Neural cell (in vitro differentiated cells): ENCODE measurements around the gene PRKAR1B. TPM values are rescaled to one million over a fixed set of nuclear protein-coding genes. Genes with fewer than 3 reads are reported as not detected.

Experiments used
- H2AFZ ChIP-seq: fragments of 200-600, 300-800 bp; sonication (generic), shearing (Covaris generic); 2 replicates; pipeline ENCODE4 v1.6.0; 2014; ENCODE audit warnings: low read depth, mild to moderate bottlenecking, antibody characterized with exemption, low read length, moderate library complexity
- H3F3A ChIP-seq: fragments of 200-600 bp; shearing (Covaris generic); 2 replicates; pipeline ENCODE4 v1.6.1; 2016; ENCODE audit warnings: mild to moderate bottlenecking, moderate library complexity, mixed read lengths, antibody characterized with exemption, low read length; ENCODE audit not compliant: insufficient read depth, poor library complexity, severe bottlenecking
- H3K27ac ChIP-seq: fragments of 200-600, 300-800 bp; sonication (generic), shearing (Covaris generic); 2 replicates; pipeline ENCODE4 v1.5.1; 2014; ENCODE audit warnings: mild to moderate bottlenecking, low read length, moderate library complexity
- H3K27me3 ChIP-seq: fragments of 300-800, 200-600 bp; sonication (generic), shearing (Covaris generic); 2 replicates; pipeline ENCODE4 v1.6.0; 2014; ENCODE audit warnings: mild to moderate bottlenecking, low read depth, low read length, moderate library complexity; ENCODE audit not compliant: insufficient read depth
- H3K36me3 ChIP-seq: fragments of 300-800, 200-600 bp; sonication (generic), shearing (Covaris generic); 2 replicates; pipeline ENCODE4 v1.5.1; 2014; ENCODE audit warnings: mild to moderate bottlenecking, antibody characterized with exemption, low read length, moderate library complexity; ENCODE audit not compliant: insufficient read depth
- H3K4me2 ChIP-seq: fragments of 300-800, 200-600 bp; sonication (generic), shearing (Covaris generic); 2 replicates; pipeline ENCODE4 v1.6.0; 2014; ENCODE audit warnings: mild to moderate bottlenecking, low read length
- H3K4me3 ChIP-seq: fragments of 300-800, 200-600 bp; sonication (generic), shearing (Covaris generic); 2 replicates; pipeline ENCODE4 v1.5.1; 2014; ENCODE audit warnings: mild to moderate bottlenecking, low read length, moderate library complexity
- H3K79me2 ChIP-seq: fragments of 200-600 bp; shearing (Covaris generic); replicated peaks from 2 replicates; pipeline ENCODE4 v1.6.0; 2014; ENCODE audit warnings: mild to moderate bottlenecking, low read length, moderate library complexity; ENCODE audit not compliant: insufficient read depth
- H3K9ac ChIP-seq: fragments of 300-800, 200-600 bp; sonication (generic), shearing (Covaris generic); 2 replicates; pipeline ENCODE4 v1.6.1; 2016; ENCODE audit warnings: mild to moderate bottlenecking, low read length, mixed read lengths
- H3K9me2 ChIP-seq: fragments of 200-600 bp; shearing (Covaris generic); 2 replicates; pipeline ENCODE4 v1.6.1; 2016; ENCODE audit warnings: mild to moderate bottlenecking, low read length, mixed read lengths; ENCODE audit not compliant: insufficient read depth
- H3K9me3 ChIP-seq: fragments of 200-600, 300-800 bp; sonication (generic), shearing (Covaris generic); 2 replicates; pipeline ENCODE4 v1.6.1; 2016; ENCODE audit warnings: mild to moderate bottlenecking, mixed run types, low read length, moderate library complexity, mixed read lengths
- H4K20me1 ChIP-seq: fragments of 200-600 bp; shearing (Covaris generic); 2 replicates; pipeline ENCODE4 v1.6.1; 2016; ENCODE audit warnings: mild to moderate bottlenecking, mixed run types; ENCODE audit not compliant: insufficient read depth
- CTCF ChIP-seq: fragments of 450-650 bp; IDR thresholded peaks from 2 replicates; pipeline ENCODE4 v1.5.1; 2014; ENCODE audit warnings: antibody characterized with exemption, mild to moderate bottlenecking, moderate library complexity; ENCODE audit not compliant: poor library complexity, severe bottlenecking
- EP300 ChIP-seq: fragments of 450-650 bp; conservative IDR thresholded peaks from 2 replicates; pipeline ENCODE4 v1.6.1; 2014; ENCODE audit warnings: antibody characterized with exemption, mild to moderate bottlenecking, moderate library complexity; ENCODE audit not compliant: poor library complexity, severe bottlenecking
- EZH2 ChIP-seq: fragments of 200-600, 300-800 bp; shearing (Covaris generic), sonication (generic); IDR thresholded peaks from 2 replicates; pipeline ENCODE4 v1.6.1; 2014; ENCODE audit warnings: antibody characterized with exemption, low read length, borderline replicate concordance, mild to moderate bottlenecking; ENCODE audit not compliant: insufficient read depth, poor library complexity, severe bottlenecking
- MXI1 ChIP-seq: fragments of 450-650 bp; conservative IDR thresholded peaks from 2 replicates; pipeline ENCODE4 v1.6.1; 2014; ENCODE audit warnings: antibody characterized with exemption, mild to moderate bottlenecking; ENCODE audit not compliant: poor library complexity, severe bottlenecking
- POLR2AphosphoS5 ChIP-seq: IDR thresholded peaks from 2 replicates; pipeline ENCODE4 v1.6.1; 2012
- RAD21 ChIP-seq: fragments of 450-650 bp; conservative IDR thresholded peaks from 2 replicates; pipeline ENCODE4 v1.6.1; 2014; ENCODE audit warnings: antibody characterized with exemption, mild to moderate bottlenecking, moderate library complexity
- REST ChIP-seq: IDR thresholded peaks from 2 replicates; pipeline ENCODE4 v1.6.1; 2012; ENCODE audit warnings: borderline replicate concordance
- SMC3 ChIP-seq: fragments of 450-650 bp; conservative IDR thresholded peaks from 2 replicates; pipeline ENCODE4 v1.6.1; 2014; ENCODE audit warnings: antibody characterized with exemption, mild to moderate bottlenecking, moderate library complexity; ENCODE audit not compliant: poor library complexity
- TAF1 ChIP-seq: IDR thresholded peaks from 2 replicates; pipeline ENCODE4 v1.6.1; 2012; ENCODE audit warnings: low read depth
- polyA plus RNA-seq: library from polyadenylated mRNA; depleted of rRNA; stranded (reverse); fragments of >200 nt; gene quantifications from 2 replicates; pipeline ENCODE4 v1.2.3, GENCODE V29; 2014

The PRKAR1B gene
- polyA plus RNA-seq, 1 donor from 2014 or later: 38.6 TPM

- Histone ChIP-seq H3K9me2 (no peaks in the 10 kb centered on the region), H3K27ac (no peak overlapping the region), H3K9ac (no peak overlapping the region), H3K27me3 (no peaks in the 10 kb centered on the region), H3K79me2 (no peaks in the 10 kb centered on the region), H3K4me2 (no peak overlapping the region), H3K9me3 (no peaks in the 10 kb centered on the region), H3K36me3 (no peaks in the 10 kb centered on the region), H4K20me1 (no peaks in the 10 kb centered on the region), H2AFZ (no peak overlapping the region), H3F3A (no peaks in the 10 kb centered on the region), H3K4me3 (no peak overlapping the region)
- no peak for TF ChIP-seq POLR2AphosphoS5
- no peak for TF ChIP-seq TAF1
- no peak for TF ChIP-seq EZH2
- TF ChIP-seq RAD21: no peak
These were observed 22.1 kb upstream of the PRKAR1B start for GRCh38 chr7:749140-749551.

DNA sequence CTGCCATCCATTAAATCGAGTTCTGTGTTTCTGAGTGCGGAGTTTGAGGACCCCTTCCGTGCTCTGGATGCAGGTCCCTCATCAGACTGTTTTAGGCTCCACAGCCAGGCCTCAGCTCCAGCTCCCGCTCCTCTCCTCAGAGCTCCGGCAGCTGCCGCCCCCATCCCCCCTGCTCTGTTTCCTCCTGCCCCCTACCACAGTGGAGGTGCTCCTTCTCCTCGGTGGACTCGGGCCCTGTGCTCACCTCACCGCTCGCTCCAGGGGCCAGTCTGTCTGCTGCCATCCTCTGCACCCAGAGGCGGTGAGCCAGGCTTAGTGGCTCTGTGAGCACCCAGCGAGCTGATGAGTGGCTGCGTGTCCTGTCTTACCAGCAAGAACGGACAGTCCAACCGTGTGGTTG lies 21.4 kb upstream of the PRKAR1B start:
- TF ChIP-seq TAF1 (no peak), REST (no peak), RAD21 (no peak), POLR2AphosphoS5 (no peak), EP300 (no peak), MXI1 (no peak), SMC3 (no peak), EZH2 (no peak), CTCF (no peak)
- Histone ChIP-seq H3K9ac (no peak overlapping the region), H3K27ac (no peak overlapping the region), H3K27me3 (no peaks in the 10 kb centered on the region), H2AFZ (no peak overlapping the region), H3K9me2 (no peaks in the 10 kb centered on the region), H3K9me3 (no peaks in the 10 kb centered on the region), H3K79me2 (no peaks in the 10 kb centered on the region), H3F3A (no peaks in the 10 kb centered on the region), H3K4me3 (no peak overlapping the region), H3K36me3 (no peaks in the 10 kb centered on the region), H3K4me2 (no peak overlapping the region), H4K20me1 (no peaks in the 10 kb centered on the region)

GRCh38 chr7:747186-747585 lies 20.1 kb upstream of the PRKAR1B start:
- no peak overlapping the region for H3K4me3 ChIP-seq
- no peaks in the 10 kb centered on the region for H3K79me2 ChIP-seq
- no peaks in the 10 kb centered on the region for H3K9me2 ChIP-seq
- H3F3A ChIP-seq: no peaks in the 10 kb centered on the region
- no peaks in the 10 kb centered on the region for H4K20me1 ChIP-seq
- H3K27ac ChIP-seq: no peak overlapping the region
- no peaks in the 10 kb centered on the region for H3K27me3 ChIP-seq
- H2AFZ ChIP-seq: no peak overlapping the region
- no peaks in the 10 kb centered on the region for H3K36me3 ChIP-seq
- no peak overlapping the region for H3K9ac ChIP-seq
- no peak for TF ChIP-seq MXI1
- TF ChIP-seq EZH2: no peak
- TF ChIP-seq RAD21: no peak
- TF ChIP-seq CTCF: no peak
- no peak for TF ChIP-seq TAF1
- TF ChIP-seq SMC3: no peak
- no peak for TF ChIP-seq REST
- no peak for TF ChIP-seq EP300
- no peak for TF ChIP-seq POLR2AphosphoS5
- H3K9me3 ChIP-seq: no peaks in the 10 kb centered on the region
- H3K4me2 ChIP-seq: no peak overlapping the region
